SK-N-SH (cell line): Measurements from ENCODE around the gene ADIPOR2. TPM values are rescaled to one million over a fixed set of nuclear protein-coding genes. Genes with fewer than 3 reads are reported as not detected.

ENCODE experiments used
- CTCF ChIA-PET: fragments of 300-600, 350-600 bp; formaldehyde crosslinking; extraction: SDS; loops from one replicate; lab custom pipeline; 2021; lab: Yijun Ruan, JAX
- POLR2A ChIA-PET: fragments of 350-600 bp; sonication (Branson Sonifier 250); formaldehyde crosslinking; extraction: SDS; loops from one replicate; lab custom pipeline; 2020; ENCODE audit warnings: antibody characterized with exemption, inconsistent platforms; lab: Yijun Ruan, JAX
- DNase-seq: peaks from one replicate; pipeline ENCODE4 v3.0.0; 2012
- H2AFZ ChIP-seq: fragments of 200-600 bp; sonication (generic); 2 replicates; pipeline ENCODE4 v1.8.1; 2016; ENCODE audit warnings: antibody characterized with exemption, mild to moderate bottlenecking, low read depth
- H3F3A ChIP-seq: fragments of 200-600 bp; sonication (generic); replicated peaks from 2 replicates; pipeline ENCODE3; 2016; ENCODE audit warnings: antibody characterized with exemption, mild to moderate bottlenecking; ENCODE audit not compliant: insufficient read depth
- H3K27ac ChIP-seq, 2 experiments: fragments of 200-500 bp in 1 of 2; fragments of 200-600 bp in 1 of 2; sonication (Bioruptor generic) in 1 of 2; sonication (generic), shearing (Covaris generic) in 1 of 2; 2 replicates each; pipeline versions ENCODE4 v1.5.1 to v1.6.1; 2014 to 2016; ENCODE audit warnings: low read depth in 2 of 2, inconsistent platforms in 1 of 2, low read length in 1 of 2, mild to moderate bottlenecking in 1 of 2, mixed read lengths in 1 of 2
- H3K27me3 ChIP-seq: fragments of 200-600 bp; sonication (generic), shearing (Covaris generic); 2 replicates; pipeline ENCODE4 v1.6.1; 2016; ENCODE audit warnings: mixed run types; ENCODE audit not compliant: insufficient read depth
- H3K36me3 ChIP-seq, 2 experiments: fragments of 200-500 bp in 1 of 2; fragments of 200-600 bp in 1 of 2; sonication (Bioruptor generic) in 1 of 2; sonication (generic) in 1 of 2; replicated peaks in 1 of 2; 2 replicates each; pipeline versions ENCODE3 to v1.5.1; 2014 to 2016; ENCODE audit warnings: low read length in 1 of 2, mild to moderate bottlenecking in 1 of 2; ENCODE audit not compliant: insufficient read depth in 2 of 2, control insufficient read depth in 1 of 2
- H3K4me1 ChIP-seq, 2 experiments: fragments of 200-500 bp in 1 of 2; fragments of 200-600 bp in 1 of 2; sonication (Bioruptor generic) in 1 of 2; sonication (generic), shearing (Covaris generic) in 1 of 2; 2 replicates each; pipeline versions ENCODE4 v1.5.1 to v1.6.1; 2014 to 2016; ENCODE audit warnings: low read depth in 1 of 2, low read length in 1 of 2, mixed run types in 1 of 2; ENCODE audit not compliant: insufficient read depth in 2 of 2, control insufficient read depth in 1 of 2
- H3K4me2 ChIP-seq: fragments of 200-600 bp; sonication (generic), shearing (Covaris generic); 2 replicates; pipeline ENCODE4 v1.6.1; 2017; ENCODE audit warnings: mixed run types
- H3K4me3 ChIP-seq, 2 experiments: fragments of 200-500 bp in 1 of 2; fragments of 200-600 bp in 1 of 2; sonication (Bioruptor generic) in 1 of 2; sonication (generic), shearing (Covaris generic) in 1 of 2; 2 replicates each; pipeline versions ENCODE4 v1.5.1 to v1.8.1; 2014 to 2016; ENCODE audit warnings: low read depth in 2 of 2, inconsistent platforms in 1 of 2, low read length in 1 of 2, mild to moderate bottlenecking in 1 of 2, mixed read lengths in 1 of 2, moderate library complexity in 1 of 2
- H3K79me2 ChIP-seq: fragments of 200-600 bp; sonication (generic); 2 replicates; pipeline ENCODE4 v1.8.1; 2017; ENCODE audit warnings: mild to moderate bottlenecking; ENCODE audit not compliant: insufficient read depth
- H3K9ac ChIP-seq: fragments of 200-600 bp; sonication (generic); 2 replicates; pipeline ENCODE4 v1.6.1; 2017; ENCODE audit warnings: mixed run types
- H3K9me2 ChIP-seq: fragments of 200-600 bp; sonication (generic); 2 replicates; pipeline ENCODE4 v1.6.1; 2017; ENCODE audit warnings: mixed run types
- H3K9me3 ChIP-seq: fragments of 200-600 bp; sonication (generic); 2 replicates; pipeline ENCODE4 v1.6.1; 2017; ENCODE audit warnings: mixed run types, mild to moderate bottlenecking, moderate library complexity
- H4K20me1 ChIP-seq: fragments of 200-600 bp; sonication (generic); 2 replicates; pipeline ENCODE4 v1.6.1; 2017; ENCODE audit warnings: mild to moderate bottlenecking, mixed run types; ENCODE audit not compliant: insufficient read depth
- CTCF ChIP-seq: fragments of 200-600 bp; sonication (generic); IDR thresholded peaks from 2 replicates; pipeline ENCODE4 v1.6.1; 2017; ENCODE audit warnings: antibody characterized with exemption, mild to moderate bottlenecking, moderate library complexity
- EP300 ChIP-seq, 2 experiments: IDR thresholded peaks; 2 replicates each; pipeline versions ENCODE4 v1.4.0 to v1.6.1; 2012; ENCODE audit warnings: borderline replicate concordance in 1 of 2, low read depth in 1 of 2, low read length in 1 of 2
- FOSL2 ChIP-seq: IDR thresholded peaks from 2 replicates; pipeline ENCODE4 v1.4.0; 2012; ENCODE audit warnings: low read depth, mild to moderate bottlenecking, moderate library complexity, borderline replicate concordance
- FOXM1 ChIP-seq: IDR thresholded peaks from 2 replicates; pipeline ENCODE4 v1.4.0; 2012; ENCODE audit warnings: low read depth, mild to moderate bottlenecking
- GATA2 ChIP-seq: sonication (generic); formaldehyde crosslinking; IDR thresholded peaks from 2 replicates; pipeline ENCODE4 v1.5.0; 2020; ENCODE audit warnings: mild to moderate bottlenecking, missing genetic modification reagents
- IRF3 ChIP-seq: fragments of 150-350 bp; IDR thresholded peaks from 2 replicates; pipeline ENCODE4 v1.6.1; 2016; ENCODE audit warnings: mild to moderate bottlenecking, low read depth, low read length
- JUND ChIP-seq: IDR thresholded peaks from 2 replicates; pipeline ENCODE4 v1.4.0; 2012
- MAX ChIP-seq: IDR thresholded peaks from 2 replicates; pipeline ENCODE4 v1.4.0; 2012; ENCODE audit warnings: low read depth
- MEF2A ChIP-seq: IDR thresholded peaks from 2 replicates; pipeline ENCODE4 v1.4.0; 2012; ENCODE audit warnings: low read depth, borderline replicate concordance
- NFIC ChIP-seq: IDR thresholded peaks from 2 replicates; pipeline ENCODE4 v1.4.0; 2012; ENCODE audit warnings: borderline replicate concordance
- PBX3 ChIP-seq: IDR thresholded peaks from 2 replicates; pipeline ENCODE4; 2012
- POLR2AphosphoS5 ChIP-seq: IDR thresholded peaks from 2 replicates; pipeline ENCODE4 v1.6.1; 2012; ENCODE audit warnings: low read depth, low read length
- RCOR1 ChIP-seq: fragments of 150-350 bp; IDR thresholded peaks from 2 replicates; pipeline ENCODE4 v1.6.1; 2017; ENCODE audit warnings: antibody characterized with exemption, low read length
- RFX5 ChIP-seq: IDR thresholded peaks from 2 replicates; pipeline ENCODE4 v1.6.1; 2012; ENCODE audit warnings: mild to moderate bottlenecking, improper control_type of control experiment, low read length
- RXRA ChIP-seq: IDR thresholded peaks from 2 replicates; pipeline ENCODE4 v1.4.0; 2012; ENCODE audit warnings: low read depth, mild to moderate bottlenecking, borderline replicate concordance
- SMC3 ChIP-seq: IDR thresholded peaks from 2 replicates; pipeline ENCODE4 v1.6.1; 2012; ENCODE audit warnings: low read depth, low read length, improper control_type of control experiment
- TCF12 ChIP-seq: IDR thresholded peaks from 2 replicates; pipeline ENCODE4 v1.4.0; 2012
- TEAD4 ChIP-seq: IDR thresholded peaks from 2 replicates; pipeline ENCODE4 v1.4.0; 2012; ENCODE audit warnings: mild to moderate bottlenecking, borderline replicate concordance; ENCODE audit not compliant: insufficient read depth
- USF1 ChIP-seq: IDR thresholded peaks from 2 replicates; pipeline ENCODE4 v1.4.0; 2012; ENCODE audit warnings: low read depth, borderline replicate concordance
- USF2 ChIP-seq: fragments of 150-350 bp; IDR thresholded peaks from 2 replicates; pipeline ENCODE4 v1.6.1; 2017; ENCODE audit warnings: antibody characterized with exemption, low read length, low read depth, borderline replicate concordance
- WGBS: methylation state at CpG from one replicate; pipeline ENCODE4 v1.1.6; 2017; ENCODE audit warnings: low lambda C conversion rate; 5-methylcytosine and 5-hydroxymethylcytosine counted together
- polyA plus RNA-seq, 3 experiments: library from polyadenylated mRNA; depleted of rRNA; stranded (reverse); fragments of >200 nt; gene quantifications; 2 replicates each; pipeline ENCODE4 v1.2.3, GENCODE V29; 2012

ADIPOR2 gene
- polyA plus RNA-seq, 1 of the 3 experiments (the other 2 are of a cell fraction): 17.1 TPM

GRCh38 chr12:1776170-1776921, 85.5 kb downstream of the ADIPOR2 start:
- H3K4me2 ChIP-seq: peak overlapping the region; percentile 72
- CTCF ChIA-PET: interaction anchor here (1.1 to 5.9 kb wide), 6 partner anchors 9 to 164 kb away, joined by 3 to 38 read pairs (median 6); no protein-coding TSS in a partner anchor
- H3K27me3 ChIP-seq: no peaks in the 10 kb centered on the region
- peak; percentile 44 for DNase-seq
- peak overlapping the region; percentile 34 to 76; a peak in 3 of 4 replicates for H3K27ac ChIP-seq
- POLR2A ChIA-PET: interaction anchor here (0.6 to 1.0 kb wide), 2 partner anchors 85 to 338 kb away, joined by 3 to 4 read pairs; partner anchors contain the start of gene ADIPOR2
- no peaks in the 10 kb centered on the region for H4K20me1 ChIP-seq
- WGBS: 34% methylated on average over 4 of the region's 4 CpGs
- peaks cover 10 to 23% of the 10 kb centered on the region in 2 experiments for H3K36me3 ChIP-seq
- H3K4me3 ChIP-seq: 0 out of 4 replicates have a peak overlapping the region, but pooled peaks of 1 of the 2 experiments have one; percentile 21
- H2AFZ ChIP-seq: no peak overlapping the region
- no peaks in the 10 kb centered on the region for H3K9me2 ChIP-seq
- H3K9ac ChIP-seq: peak overlapping the region; percentile 30; the same call in 1 of the 2 replicates
- H3K9me3 ChIP-seq: no peaks in the 10 kb centered on the region
- peaks cover 25% of the 10 kb centered on the region for H3K79me2 ChIP-seq
- H3F3A ChIP-seq: peaks cover 36% of the 10 kb centered on the region
- TF ChIP-seq MAX (no peak; the same call in 1 of the 2 replicates), RFX5 (no peak), RXRA (no peak), POLR2AphosphoS5 (peak; percentile 52; the same call in 1 of the 2 replicates), USF2 (no peak), CTCF (no peak), GATA2 (no peak), PBX3 (peak; percentile 92), JUND (peak; percentile 79), USF1 (no peak), NFIC (peak; percentile 78), IRF3 (no peak), FOXM1 (no peak), EP300 (IDR thresholded peaks at IDR 0.05; ENCODE audit: borderline replicate concordance in 1 of 2, low read depth in 1 of 2, low read length in 1 of 2) (peak in 1 of 2 experiments; percentile 48; a peak in 1 of 4 replicates), TEAD4 (peak; percentile 27; the same call in 1 of the 2 replicates), MEF2A (no peak), TCF12 (peak; percentile 81), SMC3 (no peak), FOSL2 (peak; percentile 81), RCOR1 (no peak)
- H3K4me1 ChIP-seq: peaks cover 16 to 56% of the 10 kb centered on the region in 2 experiments
